Fibroblast of skin of right biceps (primary cell): Measurements from ENCODE around the gene CD48.
"Not testable (repeated sequence)": the region's sequence is repeated elsewhere in the genome, so short reads cannot be mapped to it uniquely, and the experiment has no call there.

ENCODE experiments used
- DNase-seq: peaks from one replicate; pipeline ENCODE4 v3.0.0-alpha.2; 2013

The CD48 gene

DNA sequence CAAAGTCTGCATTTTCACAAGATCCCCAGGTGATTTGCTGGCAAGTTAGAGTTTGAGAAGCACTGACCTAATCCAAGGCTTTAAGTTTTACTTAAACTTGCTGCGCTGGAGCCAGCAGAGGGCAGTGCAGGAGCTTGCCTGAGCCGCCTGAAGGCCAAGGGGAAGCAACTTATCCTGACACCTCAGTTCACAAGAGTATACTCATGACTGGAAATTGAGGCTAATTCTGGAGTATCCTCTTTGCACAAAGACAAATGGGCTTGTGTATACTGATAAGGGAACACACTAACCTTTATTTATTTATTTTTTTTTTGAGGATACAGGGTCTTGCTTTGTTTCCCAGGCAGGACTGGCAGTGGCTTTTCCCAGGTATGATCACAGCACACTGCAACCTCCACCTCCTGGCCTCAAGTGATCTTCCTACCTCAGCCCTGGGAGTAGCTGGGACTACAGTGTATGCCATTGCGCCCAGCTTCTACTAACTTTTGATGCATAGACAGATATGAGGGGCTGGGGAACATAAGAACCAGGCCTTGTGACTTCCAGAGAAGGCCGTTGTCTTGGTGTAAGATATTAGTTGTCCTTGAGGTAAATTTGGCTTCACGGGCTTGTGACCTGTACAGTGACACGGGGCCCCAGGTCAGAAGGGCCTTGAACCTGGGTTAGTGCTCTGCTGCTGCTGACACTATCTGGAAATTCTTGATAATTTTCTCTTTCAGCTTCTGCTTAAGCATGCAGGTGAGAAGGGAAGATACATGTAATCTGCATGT, 35.8 kb downstream of the CD48 start:
- peak; percentile 45 for DNase-seq

DNA sequence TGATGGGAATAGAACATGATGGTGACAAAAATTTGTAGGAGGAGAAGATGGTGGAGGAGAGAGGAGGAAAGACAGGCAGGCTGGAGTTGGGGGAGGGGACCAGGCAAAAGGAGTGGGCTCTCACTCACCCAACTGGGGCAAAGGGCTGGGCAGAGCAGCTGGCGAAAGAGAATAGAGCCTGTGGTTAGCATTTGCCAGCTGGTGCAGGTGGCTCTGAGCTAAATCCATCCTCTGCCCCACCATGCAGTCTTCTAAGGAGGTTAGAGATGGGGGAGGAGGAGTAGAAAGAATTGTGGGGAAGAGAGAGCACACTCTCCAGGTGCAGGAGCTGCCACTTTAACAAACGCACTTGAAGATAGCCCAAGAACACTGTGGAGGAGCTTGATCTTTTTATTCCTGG, 37.2 kb downstream of the CD48 start:
- DNase-seq = no peak

GRCh38 chr1:160672789-160673695, 38.6 kb downstream of the CD48 start:
- no peak for DNase-seq

DNA sequence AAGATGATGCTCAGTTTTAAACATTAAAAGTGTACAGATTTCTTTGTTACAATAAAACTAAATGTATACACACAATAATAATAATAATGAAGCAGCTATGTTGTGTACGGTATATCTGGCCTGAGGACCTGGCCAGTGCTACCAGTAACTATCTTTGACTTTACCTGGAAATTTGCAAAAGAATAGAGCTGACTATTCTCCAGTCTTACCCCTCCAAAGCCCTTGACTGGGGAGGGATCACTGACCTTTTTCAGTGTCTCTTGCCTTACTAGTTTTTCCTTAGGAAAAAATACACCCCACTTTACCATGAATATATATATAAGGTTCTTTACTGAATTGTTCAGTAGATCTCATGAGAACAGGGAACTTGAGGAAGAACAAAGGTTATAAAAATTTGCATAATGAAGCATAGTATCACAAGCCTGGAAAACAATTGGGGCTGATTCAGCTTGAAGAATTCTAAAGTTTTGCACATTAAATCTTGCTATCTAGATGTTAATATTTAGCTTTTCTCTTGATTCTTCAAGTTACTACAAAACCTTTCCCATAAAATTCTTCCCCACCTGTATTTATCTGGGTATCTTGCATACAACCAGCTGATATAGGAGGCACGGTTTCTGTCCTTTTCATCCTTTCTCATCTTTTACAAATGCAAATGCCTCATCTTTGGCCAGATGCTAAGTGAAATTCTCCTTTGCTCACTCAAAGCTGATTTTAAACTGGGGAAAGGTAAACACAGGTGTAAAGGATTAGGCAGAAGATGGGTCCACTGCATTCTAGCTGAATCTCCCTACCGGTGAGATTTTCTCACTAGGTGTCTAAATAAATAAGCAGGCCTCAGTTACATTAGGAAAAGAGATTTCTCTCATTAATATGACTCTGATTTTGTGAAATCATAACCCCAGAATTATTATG, 39.8 kb downstream of the CD48 start:
- DNase-seq = no peak

DNA sequence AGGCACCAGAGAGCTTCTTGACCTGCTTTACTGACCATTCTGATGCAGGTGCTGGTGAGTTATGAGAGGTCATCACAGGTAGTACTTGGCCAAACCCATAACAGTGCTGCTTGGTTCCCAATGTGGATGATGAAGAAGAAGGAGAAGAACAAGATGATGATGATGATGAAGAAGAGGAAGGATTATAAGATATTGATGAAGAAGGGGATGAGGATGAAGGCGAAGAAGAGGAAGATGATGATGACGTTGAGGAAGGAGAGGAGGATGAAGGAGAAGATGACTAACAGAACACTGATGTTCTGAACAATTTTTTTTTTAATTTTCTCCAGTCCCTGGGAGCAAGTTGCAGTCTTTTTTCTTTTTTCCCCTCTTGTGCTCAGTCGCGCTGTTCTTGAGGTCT, 40.9 kb downstream of the CD48 start:
- no peak for DNase-seq

- no peak for DNase-seq
These were observed 41.8 kb downstream of the CD48 start for GRCh38 chr1:160669802-160670201.

GRCh38 chr1:160669276-160669675, 42.3 kb downstream of the CD48 start:
- DNase-seq = no peak

GRCh38 chr1:160667896-160668295, 43.7 kb downstream of the CD48 start:
- DNase-seq = no peak

DNA sequence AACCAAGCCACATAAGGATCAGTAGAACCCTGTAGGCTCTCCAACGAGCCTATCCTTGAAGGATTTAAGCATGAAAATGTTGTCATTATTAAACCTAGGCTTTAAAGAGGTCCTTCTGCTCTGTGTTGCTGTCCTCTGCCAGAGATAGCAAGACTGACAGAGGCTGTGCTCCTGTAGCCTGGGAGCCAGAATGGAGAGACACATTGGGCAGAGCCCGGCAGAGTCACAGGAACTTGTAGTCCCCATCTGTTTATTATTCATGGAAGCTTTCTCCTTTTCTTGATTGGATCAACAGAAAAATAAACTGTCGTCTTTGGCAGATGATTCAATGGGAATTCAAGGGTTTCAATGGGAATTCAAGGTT, 45.6 kb downstream of the CD48 start:
- no peak for DNase-seq

DNA sequence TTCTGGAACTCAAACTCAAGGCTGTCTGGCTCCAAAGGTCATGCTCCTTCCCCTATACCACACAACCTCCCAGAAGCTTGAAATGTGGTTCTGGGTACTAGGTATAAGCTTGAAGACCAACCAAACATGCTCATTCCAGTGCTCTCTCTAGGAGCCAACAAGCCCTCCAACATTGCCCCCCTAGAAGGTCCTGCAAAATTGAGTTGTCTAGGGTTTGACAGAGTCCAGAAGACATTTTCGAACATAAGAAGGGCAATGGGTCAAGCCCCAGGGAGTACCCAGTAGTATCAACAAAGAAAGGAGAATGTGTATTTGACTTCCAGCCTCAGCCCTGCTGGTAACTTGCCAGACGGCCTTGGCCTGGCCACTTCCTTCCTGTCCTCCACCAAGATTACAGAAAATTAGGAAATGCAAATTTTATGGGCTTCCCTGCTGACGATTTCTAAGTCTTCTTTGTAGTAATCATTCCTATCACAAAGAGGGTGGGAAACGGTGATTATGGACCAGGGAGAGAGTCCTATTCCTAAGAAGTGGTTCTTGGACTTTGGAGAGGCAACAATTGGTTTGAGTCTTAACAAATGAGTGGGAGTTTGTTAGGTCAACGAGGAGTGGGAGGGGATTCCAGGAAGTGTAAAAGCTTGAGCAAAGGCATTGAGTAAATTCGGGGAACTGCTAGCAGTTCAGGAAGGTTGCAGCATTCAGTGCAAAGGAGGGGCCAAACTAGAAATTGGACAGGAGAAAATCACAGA, 46.1 kb downstream of the CD48 start:
- DNase-seq = no peak

- no peak for DNase-seq
These were observed 47.0 kb downstream of the CD48 start for GRCh38 chr1:160664573-160665051.

- no peak for DNase-seq
These were observed 48.7 kb downstream of the CD48 start for GRCh38 chr1:160662910-160663309.

GRCh38 chr1:160659566-160659965, 52.1 kb downstream of the CD48 start:
- no peak for DNase-seq

DNA sequence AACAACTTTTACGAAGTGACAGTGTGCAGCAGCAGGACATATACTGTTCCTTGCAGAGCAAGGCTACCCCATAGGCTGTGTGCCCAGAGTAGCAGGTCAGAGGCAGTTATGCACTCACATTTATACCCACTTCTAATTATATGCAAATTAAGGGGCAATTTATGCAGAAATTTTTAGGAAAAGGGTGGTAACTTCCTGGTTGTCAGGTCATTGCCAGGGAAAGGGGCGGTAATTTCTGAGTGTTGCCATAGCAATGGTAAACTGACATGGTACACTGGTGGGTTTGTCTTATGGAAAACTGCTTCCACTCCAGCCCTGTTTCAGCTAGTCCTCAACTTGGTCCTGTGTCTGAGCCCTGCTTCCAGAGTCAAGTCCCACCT, 52.8 kb downstream of the CD48 start:
- no peak for DNase-seq

GRCh38 chr1:160658162-160658813, 53.3 kb downstream of the CD48 start:
- DNase-seq = no peak

DNA sequence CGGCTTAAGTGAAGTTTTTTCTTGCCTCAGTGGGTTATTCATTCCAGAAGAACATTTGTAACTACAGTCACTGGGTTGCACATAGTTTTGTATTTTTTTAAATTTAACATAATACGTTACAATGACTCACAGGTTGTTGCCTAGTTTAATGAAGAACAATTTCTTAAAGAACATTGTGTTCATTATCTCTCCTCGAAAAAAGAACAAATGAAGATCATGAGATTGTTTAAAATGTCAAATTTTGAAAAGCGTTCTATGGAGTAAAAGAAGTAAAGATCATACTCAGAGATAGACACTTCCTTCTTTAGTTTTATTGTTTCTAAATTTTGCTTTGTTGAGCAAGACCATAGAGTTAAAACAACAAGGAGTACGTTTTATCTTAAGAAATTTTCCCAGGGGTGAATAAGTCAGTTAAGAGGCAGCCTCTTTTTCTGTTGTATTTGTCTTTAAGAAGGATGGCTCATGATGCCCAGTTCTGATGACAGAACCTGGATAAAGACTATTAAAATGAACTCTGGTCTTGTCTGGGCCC, 54.3 kb downstream of the CD48 start:
- DNase-seq = no peak

GRCh38 chr1:160656737-160657136, 54.9 kb downstream of the CD48 start:
- no peak for DNase-seq

DNA sequence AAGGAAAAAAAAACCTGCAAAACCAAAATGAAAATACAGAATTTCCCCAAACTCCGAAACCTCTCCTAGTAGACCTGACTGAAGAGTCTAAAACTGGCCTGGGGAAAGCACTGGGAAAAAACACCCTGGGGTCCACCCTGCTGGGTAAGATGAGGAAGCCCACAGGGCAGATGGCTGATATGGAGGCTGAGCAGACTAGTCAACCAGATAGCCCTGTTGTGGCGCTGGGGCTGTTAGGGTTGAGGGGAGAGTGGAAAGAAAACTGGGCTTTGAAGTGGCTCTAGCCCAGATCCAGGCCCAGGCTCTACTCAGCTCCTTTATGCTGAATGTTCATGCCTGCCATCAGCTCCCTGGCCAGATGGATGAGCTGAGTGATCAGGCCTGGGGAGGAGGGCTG, 58.0 kb downstream of the CD48 start:
- DNase-seq = no peak

DNA sequence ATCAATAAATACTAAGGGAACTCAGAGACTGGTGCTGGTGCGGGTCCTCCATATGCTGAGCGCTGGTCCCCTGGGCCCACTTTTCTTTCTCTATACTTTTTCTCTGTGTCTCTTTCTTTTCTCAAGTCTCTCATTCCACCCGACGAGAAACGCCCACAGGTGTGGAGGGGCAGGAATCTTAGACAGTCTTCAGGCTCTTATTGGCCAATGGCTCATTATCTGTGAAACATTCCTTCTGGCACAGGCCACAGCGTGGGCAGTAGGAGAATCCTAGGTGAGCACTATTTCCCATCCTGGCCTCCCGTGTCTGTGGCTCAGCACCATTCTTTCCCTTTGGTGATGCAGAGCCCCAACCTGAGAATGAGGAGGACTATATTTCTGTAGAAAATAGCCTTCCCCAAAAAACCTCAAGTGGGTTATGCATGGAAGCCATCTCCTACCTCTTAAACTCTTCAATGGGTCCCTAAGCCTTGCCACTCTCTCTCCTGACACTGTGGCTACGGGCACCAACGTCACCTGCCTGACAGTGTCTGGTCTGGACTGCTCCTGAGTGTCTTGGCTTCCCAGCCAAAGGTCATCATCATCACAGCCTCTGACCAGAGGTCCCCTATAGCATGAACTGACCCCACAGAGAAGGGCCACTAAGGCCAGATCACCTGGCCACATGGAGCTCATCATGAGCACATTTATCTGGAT, 58.5 kb downstream of the CD48 start:
- no peak for DNase-seq

DNA sequence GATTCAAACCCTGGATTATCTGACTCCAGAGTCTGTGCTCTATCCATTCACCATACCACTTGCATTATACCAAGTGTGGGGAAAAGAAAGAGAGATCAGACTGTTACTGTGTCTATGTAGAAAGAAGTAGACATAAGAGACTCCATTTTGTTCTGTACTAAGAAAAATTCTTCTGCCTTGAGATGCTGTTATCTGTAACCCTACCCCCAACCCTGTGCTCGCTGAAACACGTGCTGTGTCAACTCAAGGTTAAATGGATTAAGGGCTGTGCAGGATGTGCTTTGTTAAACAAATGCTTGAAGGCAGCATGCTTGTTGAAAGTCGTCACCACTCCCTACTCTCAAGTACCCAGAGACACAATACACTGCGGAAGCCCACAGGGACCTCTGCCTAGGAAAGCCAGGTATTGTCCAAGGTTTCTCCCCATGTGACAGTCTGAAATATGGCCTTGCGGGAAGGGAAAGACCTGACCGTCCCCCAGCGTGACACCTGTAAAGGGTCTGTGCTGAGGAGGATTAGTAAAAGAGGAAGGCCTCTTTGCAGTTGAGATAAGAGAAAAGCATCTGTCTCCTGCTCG, 59.5 kb downstream of the CD48 start:
- not testable (repeated sequence) for DNase-seq
